ENCODE data around the gene TNRC6A.
"Not testable (repeated sequence)": the region's sequence is repeated elsewhere in the genome, so short reads cannot be mapped to it uniquely, and the experiment has no call there.

The TNRC6A gene

GRCh38 chr16:24819462-24820040 is 90.1 kb downstream of the TNRC6A start:
- no peak for DNase-seq

DNA sequence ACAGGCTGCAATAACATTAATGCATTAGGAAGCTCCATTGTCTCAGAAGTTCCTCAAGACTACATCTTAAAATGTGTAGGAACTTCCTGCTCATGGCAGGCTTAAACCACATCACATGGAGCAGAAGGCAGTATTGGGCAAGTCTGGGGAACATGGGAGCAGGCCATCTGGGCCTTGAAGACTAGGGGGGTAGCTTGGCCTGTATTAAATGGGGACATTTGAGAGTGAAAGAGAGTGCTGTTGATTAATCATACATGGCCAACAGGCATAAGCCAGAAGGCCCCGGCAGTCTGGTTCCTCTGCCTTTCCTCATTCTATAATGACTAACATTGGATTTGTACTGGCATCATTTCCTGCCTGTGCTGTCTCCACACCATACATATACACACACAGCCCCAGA is 91.1 kb downstream of the TNRC6A start:
- DNase-seq = no peak

DNA sequence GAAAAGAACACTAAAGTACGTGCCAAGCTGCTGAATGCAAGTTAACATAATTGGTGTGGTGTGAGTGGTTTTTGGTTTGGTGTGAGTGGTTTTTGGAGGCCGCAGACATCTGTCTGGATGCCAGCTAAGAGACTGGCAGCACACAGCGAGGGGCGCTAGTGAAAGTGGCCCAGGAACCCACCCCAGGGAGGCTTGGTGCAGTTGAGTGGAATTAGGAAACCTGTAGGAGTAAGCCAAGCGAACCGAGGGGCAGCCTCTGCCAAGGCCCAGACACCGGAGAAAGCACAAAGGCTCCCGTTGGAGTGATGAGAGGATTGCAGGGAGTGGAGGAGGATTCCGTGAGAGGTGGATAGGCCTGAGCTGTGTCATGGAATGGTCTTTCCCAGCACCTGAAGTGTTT is 91.7 kb downstream of the TNRC6A start:
- DNase-seq = no peak

DNA sequence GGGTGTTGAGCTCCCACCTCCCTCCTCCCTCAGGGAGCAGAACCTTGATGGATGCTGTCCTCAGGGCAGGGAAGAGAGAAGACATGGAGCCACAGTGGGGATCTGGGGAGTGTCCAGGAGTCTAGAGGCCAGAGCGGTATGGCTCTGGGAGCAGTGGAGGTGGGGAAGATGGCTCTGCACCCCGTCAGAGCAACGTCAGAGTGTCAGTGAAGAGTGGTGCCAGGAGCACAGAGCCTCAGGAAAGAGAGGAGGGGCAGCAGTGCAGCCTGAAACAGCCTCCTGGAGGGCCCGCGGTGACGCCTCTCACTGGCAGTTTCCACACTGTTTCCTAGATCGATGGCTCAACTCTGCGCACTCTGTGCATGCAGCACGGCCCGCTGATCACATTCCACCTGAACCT is 93.1 kb downstream of the TNRC6A start:
- DNase-seq = no peak

DNA sequence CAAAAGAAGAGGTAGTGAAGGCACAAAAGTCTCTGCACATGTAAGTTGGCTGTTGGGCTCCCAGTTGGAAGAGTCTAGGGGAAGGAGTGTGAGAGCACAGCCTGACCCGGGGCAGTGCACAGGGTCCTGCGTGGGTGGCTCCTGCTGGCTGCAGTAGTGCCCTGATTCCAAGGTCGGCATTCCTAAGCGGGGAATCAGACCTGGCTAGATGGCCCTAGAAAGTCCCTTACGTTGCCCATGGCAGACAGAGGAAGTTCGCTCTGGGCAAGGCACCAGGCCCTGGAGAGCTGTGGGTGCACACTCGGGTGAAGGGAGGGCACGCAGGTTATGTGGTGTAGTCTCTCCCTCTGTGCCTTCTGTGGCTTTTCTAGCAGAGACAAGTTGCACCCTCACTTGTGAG is 93.5 kb downstream of the TNRC6A start:
- DNase-seq = no peak

DNA sequence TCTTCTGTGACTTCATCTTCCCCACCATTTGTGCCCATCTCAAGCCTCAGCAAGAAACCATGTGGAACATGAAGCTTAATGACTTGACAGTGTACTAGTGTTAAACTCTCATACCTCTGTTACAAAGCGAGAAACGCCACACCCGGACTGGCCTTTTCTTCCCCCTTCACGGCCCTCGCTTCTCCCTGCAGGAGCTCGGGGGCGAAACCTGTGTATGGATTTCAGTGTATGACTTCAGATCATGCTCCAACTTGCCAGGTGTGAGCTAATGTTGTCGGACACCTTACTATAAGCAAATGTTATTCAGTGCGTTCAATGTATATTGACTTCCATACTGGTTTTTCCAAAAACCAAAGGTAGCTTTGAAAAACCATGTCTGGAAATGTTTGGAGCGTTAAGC is 96.2 kb downstream of the TNRC6A start:
- DNase-seq = no peak

DNA sequence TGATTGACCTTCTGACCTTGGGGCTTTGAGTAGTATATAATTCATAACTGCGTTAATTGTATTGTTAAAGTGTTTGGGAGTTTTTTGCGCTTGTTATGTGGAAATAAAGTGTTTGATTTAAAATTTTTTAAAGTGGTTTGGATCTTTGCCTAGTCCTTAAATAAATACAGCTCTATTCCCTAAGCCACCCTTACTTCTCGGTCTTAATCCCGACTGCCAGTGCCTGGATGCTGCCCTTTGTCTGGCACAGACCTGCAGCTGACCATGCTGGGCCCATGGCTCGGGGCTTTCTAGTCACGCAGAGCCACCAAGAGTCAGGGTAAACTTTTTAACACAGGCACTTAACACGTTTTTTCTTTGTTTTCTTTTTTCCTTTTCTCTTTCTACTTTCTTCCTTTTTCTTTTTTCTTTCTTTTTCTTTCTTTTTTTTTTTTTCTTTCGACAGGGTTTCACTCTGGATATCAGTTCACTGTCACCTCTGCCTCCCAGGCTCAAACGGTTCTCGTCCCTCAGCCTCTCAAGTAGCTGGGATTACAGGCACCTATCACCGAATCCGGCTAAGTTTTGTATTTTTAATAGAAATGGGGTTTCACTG is 96.7 kb downstream of the TNRC6A start:
- no peak for DNase-seq

- no peak for DNase-seq
Observed at GRCh38 chr16:24826817-24827566, 97.5 kb downstream of the TNRC6A start.

DNA sequence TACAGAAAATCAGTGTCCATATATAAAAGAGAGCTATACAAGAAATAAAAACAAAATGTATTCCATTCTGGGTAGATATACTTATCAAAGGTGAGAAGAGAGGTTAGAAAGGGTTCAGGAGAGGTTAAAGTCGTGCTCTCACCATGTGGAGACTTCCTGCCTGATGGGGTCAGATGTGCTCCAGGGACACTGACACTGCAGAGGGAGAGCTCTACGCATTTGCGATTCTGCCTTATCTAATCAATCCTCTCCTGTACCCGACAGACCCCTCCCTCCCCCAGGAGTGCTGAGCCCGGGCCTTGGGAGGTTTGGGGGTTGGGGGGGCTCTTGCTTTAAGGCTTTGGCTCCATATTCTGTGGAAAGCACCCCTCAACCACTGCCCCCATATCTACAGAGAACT is 99.7 kb downstream of the TNRC6A start:
- DNase-seq = no peak

DNA sequence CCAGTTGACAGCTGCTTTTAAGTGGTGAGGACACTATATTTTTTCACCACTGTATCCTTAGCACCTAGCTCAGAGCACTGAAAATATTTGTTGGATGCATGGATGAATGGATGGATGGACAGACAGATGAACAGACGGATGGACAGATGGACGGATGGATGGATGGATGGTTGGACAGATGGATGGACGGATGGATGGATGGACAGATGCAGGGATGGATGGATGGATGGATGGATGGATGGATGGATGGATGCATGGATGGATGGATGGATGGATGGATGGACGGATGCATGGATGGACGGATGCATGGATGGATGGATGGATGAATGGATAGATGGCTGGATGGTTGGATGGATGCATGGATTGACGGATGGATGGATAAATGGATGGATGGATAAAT is 103.9 kb downstream of the TNRC6A start:
- DNase-seq = no peak

- no peak for DNase-seq
Observed at GRCh38 chr16:24834459-24835335, 105.2 kb downstream of the TNRC6A start.

DNA sequence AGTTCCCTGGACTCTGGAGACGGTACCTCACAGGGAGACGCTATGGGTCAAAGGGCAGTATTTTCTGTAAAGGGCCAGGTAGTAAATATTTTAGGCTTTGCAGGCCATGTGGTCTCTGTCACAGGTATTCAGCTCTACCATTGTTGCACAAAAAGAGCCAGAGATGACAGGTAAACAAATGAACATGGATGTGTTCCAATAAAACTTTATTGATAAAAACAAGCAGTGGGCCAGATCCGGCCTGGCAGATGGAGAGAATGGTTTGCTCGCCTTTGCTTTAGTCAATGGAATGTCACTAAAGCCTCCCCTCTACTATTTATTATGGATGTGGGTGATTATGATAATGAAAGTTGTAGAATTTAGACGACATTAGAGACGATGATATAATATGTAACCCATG is 107.4 kb downstream of the TNRC6A start:
- no peak for DNase-seq

- no peak for DNase-seq
Observed at GRCh38 chr16:24837969-24838368, 108.5 kb downstream of the TNRC6A start.

- no peak for DNase-seq
Observed at GRCh38 chr16:24838554-24839266, 109.3 kb downstream of the TNRC6A start.

GRCh38 chr16:24839347-24839972 is 110.0 kb downstream of the TNRC6A start:
- DNase-seq = no peak

GRCh38 chr16:24841291-24841690 is 111.8 kb downstream of the TNRC6A start:
- DNase-seq = no peak

DNA sequence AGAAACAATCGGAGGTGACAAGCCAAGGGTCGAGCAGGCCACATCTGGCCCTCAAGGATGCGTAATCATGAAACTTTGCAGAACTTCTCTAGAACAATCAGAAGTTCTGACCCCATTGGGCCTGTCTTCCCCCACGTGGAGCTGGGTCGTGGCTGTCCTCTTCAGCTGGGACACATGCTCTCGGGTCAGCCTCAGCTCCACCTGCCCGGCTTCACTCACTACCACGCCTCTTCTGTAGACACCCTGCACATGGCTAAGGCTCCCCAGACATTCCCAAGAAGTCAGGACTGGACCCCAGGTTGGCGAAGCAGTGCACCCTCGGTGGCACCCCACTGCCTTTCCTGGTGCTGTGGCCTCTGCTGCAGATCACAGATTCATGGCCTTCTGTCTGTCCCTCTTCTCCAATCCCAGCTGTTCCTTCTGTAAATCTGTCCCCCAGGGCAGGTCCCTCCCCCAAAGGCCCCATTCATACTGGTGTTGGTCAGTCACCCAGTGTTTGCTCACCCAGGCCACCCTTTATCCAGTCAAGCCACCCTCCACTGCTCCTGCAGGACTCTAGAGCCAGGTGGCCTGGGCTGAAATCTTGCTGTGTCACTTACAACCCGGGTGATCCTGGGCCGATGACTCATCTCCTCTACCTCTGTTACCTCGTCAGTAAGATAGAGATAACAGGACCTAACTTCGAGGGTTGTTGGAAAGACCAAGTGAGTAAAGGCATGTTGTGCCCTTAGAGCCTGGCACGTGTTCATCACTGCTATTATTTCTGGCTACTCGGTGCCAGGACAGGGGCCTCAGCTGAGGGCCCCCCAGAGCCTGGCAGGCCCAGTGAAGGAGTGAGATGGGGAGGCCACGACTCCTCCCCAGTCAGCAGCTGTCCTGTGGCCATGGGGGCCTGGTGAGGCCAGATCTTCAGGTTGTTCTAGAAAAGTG is 114.9 kb downstream of the TNRC6A start:
- no peak for DNase-seq

- DNase-seq = not testable (repeated sequence)
Observed at GRCh38 chr16:24845031-24845365, 115.5 kb downstream of the TNRC6A start.

GRCh38 chr16:24845726-24846547 is 116.5 kb downstream of the TNRC6A start, which contains the start of gene SLC5A11:
Gene SLC5A11 (plus strand): TSS chr16:24845963. CDS start chr16:24858644, 12,681 bp downstream.
- DNase-seq = no peak
